GM10847 (cell line): Measurements from ENCODE around the gene TSHZ1.

Experiments used
- POLR2A ChIP-seq: IDR thresholded peaks from 2 replicates; pipeline ENCODE4 v1.6.1; 2011; ENCODE audit not compliant: insufficient read length; ENCODE audit errors: extremely low read depth

The TSHZ1 gene

DNA sequence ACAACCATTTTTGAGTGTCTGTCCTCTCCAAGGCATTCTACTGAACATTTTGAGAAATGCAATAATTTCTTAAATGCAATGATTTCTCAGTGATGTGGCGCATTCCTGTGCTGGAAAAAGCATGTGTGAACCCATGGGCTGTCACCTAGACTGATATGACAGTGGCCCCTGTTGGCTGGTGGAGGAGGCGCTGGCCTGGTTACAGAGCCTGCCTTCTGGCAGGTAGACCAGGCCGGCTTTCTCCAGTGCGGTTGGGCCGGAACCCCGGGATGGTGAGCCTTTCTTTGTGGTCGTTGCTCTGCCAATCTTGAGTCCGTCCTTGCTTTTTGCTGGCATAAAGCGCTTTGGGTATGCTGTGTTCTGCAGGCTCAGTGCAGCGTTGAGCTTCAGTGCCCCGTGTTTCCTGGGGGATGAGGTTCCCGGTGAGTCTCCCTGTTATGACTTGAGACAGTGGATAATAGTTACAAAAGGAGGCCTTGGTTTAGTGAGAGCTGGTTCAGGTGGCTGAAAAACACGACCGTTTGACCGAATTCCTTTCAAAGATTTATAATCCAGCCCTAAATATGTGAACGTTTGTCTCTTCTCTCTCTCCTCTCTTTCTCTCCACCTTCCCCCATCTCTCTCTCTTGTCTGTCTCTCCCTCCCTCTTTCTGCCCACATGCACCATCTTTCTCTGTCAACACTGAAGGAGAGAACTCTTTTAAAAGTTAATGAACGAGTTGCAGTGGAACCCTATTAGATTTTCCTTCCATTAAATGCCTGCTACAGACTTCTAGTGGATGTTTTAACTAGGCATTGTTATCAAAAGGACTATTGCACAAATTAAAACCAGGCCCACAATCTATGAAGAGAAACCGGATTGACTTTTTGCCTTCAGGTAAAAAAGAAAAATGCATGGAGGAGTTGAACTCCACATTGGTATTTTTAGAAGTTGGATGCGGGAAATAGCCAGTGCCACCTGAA is 34.0 kb downstream of the TSHZ1 start:
- TF ChIP-seq POLR2A: no peak

DNA sequence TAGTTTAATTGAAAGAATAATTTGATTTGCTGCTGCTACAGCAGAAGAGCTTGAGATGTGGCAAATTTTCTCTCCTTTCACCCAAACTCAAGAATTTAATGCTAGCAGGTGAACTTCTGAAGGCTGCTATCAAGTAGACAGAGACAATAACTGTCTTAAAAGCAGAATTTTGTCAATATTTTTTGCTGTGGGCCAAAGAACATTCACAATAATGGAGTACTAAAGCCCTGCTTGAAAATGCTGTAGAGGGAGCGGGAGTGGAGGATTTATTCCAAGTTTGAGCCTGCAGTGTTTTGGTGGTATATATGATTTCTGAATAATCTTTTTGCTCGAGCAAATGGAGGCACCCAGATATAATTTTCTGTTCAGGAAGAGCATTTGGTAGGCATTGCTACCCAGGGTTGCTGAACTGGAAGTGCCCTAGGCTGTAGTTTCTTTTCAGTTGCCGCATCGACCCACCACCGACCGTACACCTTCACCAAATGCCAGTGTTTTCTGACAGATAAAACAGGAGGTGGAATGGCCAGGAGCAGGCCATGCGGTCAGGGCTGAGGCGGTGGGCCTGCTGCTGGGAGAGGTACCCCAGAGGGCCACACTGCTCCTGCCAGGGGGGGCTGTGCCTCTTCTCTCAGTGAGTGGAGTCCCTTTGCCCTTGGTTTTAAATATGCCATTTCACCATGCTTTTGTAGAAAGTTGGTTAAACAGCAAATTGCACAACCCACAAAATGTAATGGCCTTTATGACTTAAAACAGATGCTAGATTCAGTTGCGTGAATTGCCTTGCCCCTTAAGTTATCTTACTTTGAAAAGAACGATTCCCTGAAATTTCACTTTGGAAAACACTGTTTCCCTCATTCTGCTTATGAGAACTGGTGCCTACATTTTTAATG is 36.4 kb downstream of the TSHZ1 start:
- TF ChIP-seq POLR2A: no peak

DNA sequence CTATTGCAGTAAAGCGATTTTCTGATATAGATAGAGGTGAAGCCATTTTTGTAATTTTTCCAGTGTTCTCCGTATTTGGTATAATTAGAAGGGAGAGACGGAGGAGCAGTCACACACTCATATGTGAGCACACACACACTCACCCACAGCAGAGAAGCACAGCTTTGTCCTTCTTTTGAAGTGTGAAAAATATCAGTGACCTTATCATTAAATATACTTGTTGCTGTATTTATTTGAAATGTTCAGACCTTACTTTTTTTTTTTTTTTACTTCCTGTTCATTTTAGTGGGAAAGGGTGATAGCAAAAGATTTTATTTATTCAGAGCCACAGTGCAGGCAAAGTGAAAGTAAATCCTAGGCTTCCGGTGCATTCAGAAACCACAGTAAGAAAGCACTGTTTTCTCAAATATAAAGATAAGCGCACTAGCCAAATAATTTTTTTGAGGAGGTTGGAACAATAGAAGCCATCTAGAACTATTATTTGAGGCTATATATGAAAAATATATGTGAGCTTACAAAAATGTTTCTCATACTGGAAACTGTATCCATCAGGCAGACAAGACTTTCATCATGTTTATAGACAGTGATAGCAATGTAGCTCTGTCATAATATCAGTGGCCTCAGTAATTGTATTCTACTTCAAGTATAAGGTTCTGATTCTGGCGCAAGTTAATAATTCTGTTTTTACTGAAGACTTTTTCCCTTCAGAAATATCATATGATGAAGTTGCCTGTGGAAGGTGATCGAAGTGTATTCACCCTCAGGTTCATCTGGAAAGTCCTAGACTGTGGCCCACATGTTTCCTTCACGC is 37.2 kb downstream of the TSHZ1 start:
- no peak for TF ChIP-seq POLR2A

DNA sequence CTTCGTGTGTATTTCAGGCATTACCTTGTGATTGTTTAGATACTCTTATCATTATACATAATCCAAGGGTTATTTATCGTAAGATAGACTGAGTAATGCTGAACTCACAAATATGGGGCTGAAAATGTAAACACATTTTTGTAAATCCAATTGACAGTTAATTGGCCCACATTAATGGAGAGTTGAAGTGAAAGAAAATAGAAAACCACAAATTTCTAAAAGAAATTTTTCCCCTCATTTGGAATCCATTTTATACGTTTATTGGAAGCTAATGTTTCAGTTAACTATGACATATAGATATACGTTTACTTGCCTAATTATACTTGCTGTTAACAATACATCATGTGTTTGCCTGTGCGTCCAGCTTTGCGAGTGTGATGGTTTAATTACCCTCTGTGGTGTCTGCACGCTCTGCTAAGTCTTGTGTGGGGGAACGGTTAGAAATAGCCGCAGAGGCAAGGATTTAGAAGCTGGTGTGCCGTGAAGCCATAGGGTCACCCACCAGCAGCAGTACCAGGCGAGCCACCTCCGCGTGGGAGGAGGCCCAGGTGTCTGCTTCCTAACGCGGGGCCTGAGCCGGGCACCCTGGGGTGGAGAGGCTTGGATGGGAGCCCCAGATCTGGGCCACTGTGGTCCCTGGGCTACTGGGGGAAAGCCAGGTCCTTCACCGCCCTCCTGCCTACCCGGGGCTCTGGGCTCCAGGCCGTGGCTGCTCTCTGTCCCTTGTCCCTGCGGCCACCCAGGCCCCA is 38.0 kb downstream of the TSHZ1 start:
- no peak for TF ChIP-seq POLR2A

GRCh38 chr18:75249175-75249518 is 38.5 kb downstream of the TSHZ1 start:
- TF ChIP-seq POLR2A: no peak

DNA sequence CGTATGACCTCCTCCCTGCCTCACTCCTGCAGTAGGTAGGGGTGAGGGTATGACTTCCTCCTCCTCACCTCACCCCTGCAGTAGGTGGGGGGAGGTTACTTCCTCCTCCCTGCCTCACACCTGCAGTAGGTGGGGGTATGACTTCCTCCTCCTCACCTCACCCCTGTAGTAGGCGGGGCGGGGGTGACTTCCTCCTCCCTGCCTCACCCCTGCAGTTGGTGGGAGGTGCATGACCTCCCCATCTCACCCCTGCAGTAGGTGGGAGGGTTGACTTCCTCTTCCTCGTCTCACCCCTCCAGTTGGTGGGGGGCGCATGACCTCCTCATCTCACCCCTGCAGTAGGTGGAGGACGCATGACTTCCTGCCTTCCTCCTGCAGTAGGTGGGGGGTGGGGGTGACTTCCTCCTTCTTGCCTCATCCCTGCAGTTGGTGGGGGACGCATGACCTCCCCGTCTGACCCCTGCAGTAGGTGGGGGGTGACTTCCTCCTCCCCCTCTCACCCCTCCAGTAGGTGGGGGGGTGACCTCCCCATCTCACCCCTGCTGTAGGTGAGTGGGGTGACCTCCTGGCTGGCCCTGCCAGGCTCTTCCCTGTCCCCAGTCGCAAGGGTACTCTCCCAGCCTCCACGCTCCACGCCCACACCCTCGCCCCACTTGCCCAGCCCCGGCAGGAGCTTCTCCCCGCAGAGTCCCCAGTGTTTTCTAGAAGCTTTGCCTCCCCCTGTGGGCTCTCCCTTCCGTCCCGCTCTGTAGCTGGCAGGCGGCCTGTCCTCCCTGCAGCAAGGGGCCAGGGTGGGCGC is 39.3 kb downstream of the TSHZ1 start:
- no peak for TF ChIP-seq POLR2A

GRCh38 chr18:75250471-75250821 is 39.8 kb downstream of the TSHZ1 start:
- TF ChIP-seq POLR2A: no peak

DNA sequence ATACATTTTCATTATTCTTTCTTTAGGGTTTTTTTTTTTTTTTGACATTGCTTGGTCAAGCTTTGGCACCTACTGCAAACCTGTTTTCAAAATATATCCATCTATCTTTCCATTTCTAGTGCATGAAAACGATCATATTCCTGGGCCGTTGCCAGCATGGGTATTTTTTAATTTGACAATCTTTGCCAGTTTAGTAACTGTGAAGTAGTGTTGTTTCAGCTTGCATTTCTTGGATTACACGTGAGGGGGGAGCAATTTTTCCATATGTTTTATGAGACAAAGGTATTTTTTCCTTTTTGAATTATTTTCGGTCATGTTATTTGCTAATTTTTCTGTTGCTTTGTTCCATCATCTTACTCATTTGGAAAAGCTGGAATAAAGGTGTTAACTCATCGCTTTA is 40.9 kb downstream of the TSHZ1 start:
- no peak for TF ChIP-seq POLR2A

DNA sequence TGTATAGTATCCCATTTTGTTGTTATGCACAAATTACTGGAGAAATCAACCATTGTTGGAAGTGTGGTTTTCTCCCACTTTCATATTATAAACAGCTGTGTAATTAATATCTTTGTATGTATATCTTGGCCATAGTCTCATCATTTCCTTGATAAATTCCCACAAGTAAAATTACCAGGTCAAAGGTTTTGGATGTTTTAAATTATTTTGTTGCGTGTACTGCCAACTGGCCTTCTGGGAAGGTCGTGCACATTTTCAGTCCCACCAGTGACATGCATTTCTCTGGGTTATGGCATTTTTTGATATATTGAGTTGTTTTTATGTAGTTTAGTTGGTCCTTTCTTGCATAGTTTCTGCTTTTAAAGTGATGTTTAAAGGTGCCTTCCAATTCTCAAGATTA is 41.5 kb downstream of the TSHZ1 start:
- no peak for TF ChIP-seq POLR2A

DNA sequence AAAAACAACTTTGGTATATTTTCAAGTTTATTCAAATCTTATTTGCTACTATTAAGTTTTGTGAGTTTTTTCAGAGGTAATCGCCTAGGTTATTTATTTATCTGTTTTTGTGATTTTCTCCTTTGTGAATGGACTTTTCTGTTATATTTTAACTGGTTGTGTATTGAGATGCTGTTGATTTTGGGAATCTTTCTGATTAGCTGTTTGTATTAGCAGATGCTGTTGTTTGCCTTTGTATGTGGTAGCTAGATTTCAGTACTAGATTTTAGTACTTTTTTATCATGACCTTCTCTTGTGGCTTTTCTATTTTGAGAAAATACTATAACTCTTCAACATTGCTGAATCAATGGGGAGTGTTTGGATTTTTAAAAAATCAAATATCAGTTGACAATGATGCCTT is 42.4 kb downstream of the TSHZ1 start:
- no peak for TF ChIP-seq POLR2A

DNA sequence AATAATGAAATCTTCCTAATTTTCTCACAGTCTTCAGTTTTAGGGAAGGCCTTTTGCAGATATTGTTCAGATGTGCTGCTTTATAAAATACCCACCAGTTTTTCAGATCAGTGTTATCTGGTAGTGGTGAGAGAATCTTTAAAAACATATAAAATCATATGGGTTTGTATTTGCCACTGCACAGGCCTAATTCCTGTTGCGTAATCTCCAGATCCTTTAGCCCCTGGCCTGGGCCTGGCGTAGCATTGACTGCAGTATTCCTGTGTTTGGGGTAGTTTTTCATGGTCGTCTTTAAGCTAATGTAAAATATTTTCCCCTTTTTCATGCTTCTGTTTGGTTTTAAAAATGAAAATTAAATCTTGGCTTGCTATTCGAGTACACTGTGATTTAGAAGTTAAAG is 43.2 kb downstream of the TSHZ1 start:
- no peak for TF ChIP-seq POLR2A

- TF ChIP-seq POLR2A: no peak
Observed at GRCh38 chr18:75255094-75255493, 44.5 kb downstream of the TSHZ1 start.

- no peak for TF ChIP-seq POLR2A
Observed at GRCh38 chr18:75256376-75256775, 45.8 kb downstream of the TSHZ1 start.

DNA sequence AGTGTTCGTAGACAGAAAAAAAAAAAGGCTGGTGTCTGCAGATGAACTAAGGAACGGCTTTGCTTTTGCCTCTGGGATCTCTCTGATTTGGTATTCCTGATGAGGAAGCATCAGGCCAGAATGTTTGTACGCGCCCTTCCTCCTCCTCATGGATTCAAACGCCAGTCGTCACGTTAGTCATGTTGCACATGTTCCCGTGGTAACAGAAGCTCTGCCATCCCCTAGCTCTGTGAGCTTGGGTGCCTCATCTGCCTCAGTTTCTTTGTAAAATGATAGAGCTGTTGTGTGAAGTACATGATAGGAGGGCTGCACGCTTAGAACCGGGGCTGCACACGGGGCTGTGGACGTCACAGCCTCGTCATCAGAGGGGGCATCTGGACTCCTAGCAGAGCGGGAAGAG is 47.0 kb downstream of the TSHZ1 start:
- TF ChIP-seq POLR2A: no peak
